Neural progenitor cell (in vitro differentiated cells): ENCODE data around the gene LRRD1. TPM values are rescaled to one million over a fixed set of nuclear protein-coding genes. Genes with fewer than 3 reads are reported as not detected.

Experiments used
- DNase-seq: peaks from one replicate; pipeline ENCODE4 v3.0.0-alpha.2; 2016; ENCODE audit warnings: low spot score
- H2AFZ ChIP-seq: fragments of 200-600 bp; sonication (generic); replicated peaks from 2 replicates; pipeline ENCODE4 v1.6.1; 2016; ENCODE audit warnings: antibody characterized with exemption
- H3F3A ChIP-seq: fragments of 200-600 bp; sonication (generic); 2 replicates; pipeline ENCODE4 v1.6.1; 2016; ENCODE audit warnings: antibody characterized with exemption, low read depth
- H3K27ac ChIP-seq: fragments of 200-600 bp; sonication (generic); 2 replicates; pipeline ENCODE4 v1.5.1; 2016; ENCODE audit warnings: mild to moderate bottlenecking
- H3K27me3 ChIP-seq: fragments of 200-600 bp; sonication (generic); 2 replicates; pipeline ENCODE4 v1.6.1; 2016; ENCODE audit warnings: mild to moderate bottlenecking, moderate library complexity
- H3K36me3 ChIP-seq: fragments of 200-600 bp; sonication (generic); 2 replicates; pipeline ENCODE4 v1.5.1; 2016
- H3K4me1 ChIP-seq: fragments of 200-600 bp; sonication (generic); 2 replicates; pipeline ENCODE4 v1.6.1; 2016; ENCODE audit warnings: mixed run types
- H3K4me2 ChIP-seq: fragments of 200-600 bp; sonication (generic); 2 replicates; pipeline ENCODE4 v1.6.1; 2016
- H3K4me3 ChIP-seq: fragments of 200-600 bp; sonication (generic); 2 replicates; pipeline ENCODE4 v1.5.1; 2016
- H3K79me2 ChIP-seq: fragments of 200-600 bp; sonication (generic); 2 replicates; pipeline ENCODE4 v1.6.1; 2016; ENCODE audit warnings: low read depth
- H3K9ac ChIP-seq: fragments of 200-600 bp; sonication (generic); 2 replicates; pipeline ENCODE4 v1.6.1; 2016
- H3K9me3 ChIP-seq: fragments of 200-600 bp; sonication (generic); 2 replicates; pipeline ENCODE4 v1.5.1; 2016; ENCODE audit warnings: low read depth
- H4K20me1 ChIP-seq: fragments of 200-600 bp; sonication (generic); 2 replicates; pipeline ENCODE4 v1.6.1; 2016; ENCODE audit warnings: low read depth
- H3K27ac Mint-ChIP-seq: 3 replicates; pipeline ENCODE4 v1.8.0; 2021; ENCODE audit warnings: mixed read lengths
- H3K27me3 Mint-ChIP-seq: 2 replicates; pipeline ENCODE4 v1.8.0; 2022; ENCODE audit warnings: low read depth, mild to moderate bottlenecking, inconsistent platforms, moderate library complexity, mixed read lengths; ENCODE audit not compliant: insufficient read depth
- H3K36me3 Mint-ChIP-seq: 3 replicates; pipeline ENCODE4 v1.8.0; 2021; ENCODE audit warnings: mixed read lengths
- H3K4me1 Mint-ChIP-seq: 3 replicates; pipeline ENCODE4 v1.8.0; 2021; ENCODE audit warnings: mixed read lengths
- H3K4me3 Mint-ChIP-seq: 3 replicates; pipeline ENCODE4 v1.8.0; 2021; ENCODE audit warnings: mild to moderate bottlenecking, moderate library complexity, mixed read lengths
- H3K9me3 Mint-ChIP-seq: 3 replicates; pipeline ENCODE4 v1.8.0; 2020; ENCODE audit warnings: mixed read lengths
- CTCF ChIP-seq: fragments of 200-600 bp; sonication (generic); IDR thresholded peaks from 2 replicates; pipeline ENCODE4 v1.5.1; 2017; ENCODE audit warnings: antibody characterized with exemption, mild to moderate bottlenecking
- EZH2 ChIP-seq: fragments of 200-600 bp; sonication (generic); IDR thresholded peaks from 2 replicates; pipeline ENCODE4 v1.6.1; 2017; ENCODE audit warnings: antibody characterized with exemption, mild to moderate bottlenecking, moderate library complexity
- EZH2phosphoT487 ChIP-seq: fragments of 200-600 bp; sonication (generic); IDR thresholded peaks from 2 replicates; pipeline ENCODE4 v1.6.1; 2017; ENCODE audit warnings: antibody characterized with exemption
- total RNA-seq: library from RNA; depleted of rRNA; stranded (reverse); fragments of >200 nt; gene quantifications from 2 replicates; pipeline ENCODE4 v1.2.3, GENCODE V29; 2015; ENCODE audit warnings: low replicate concordance

Gene LRRD1
- total RNA-seq, 1 donor from 2014 or later: not detected

GRCh38 chr7:92133737-92134270 lies 45.1 kb downstream of the LRRD1 start:
- DNase-seq: peak; percentile 92
- H3K36me3 Mint-ChIP-seq: peaks cover 28% of the 10 kb centered on the region
- H3K79me2 ChIP-seq: peaks cover 55% of the 10 kb centered on the region
- peak overlapping the region; percentile 95 for H3K4me3 ChIP-seq
- H3K27me3 Mint-ChIP-seq: peaks cover 11% of the 10 kb centered on the region
- H3K27ac Mint-ChIP-seq: peak overlapping the region; percentile 70
- peaks cover 24% of the 10 kb centered on the region for H3K4me1 ChIP-seq
- H3K27ac ChIP-seq: peak overlapping the region; percentile 96
- H3F3A ChIP-seq: peaks cover 19% of the 10 kb centered on the region
- H3K9me3 ChIP-seq: no peaks in the 10 kb centered on the region
- H3K4me2 ChIP-seq: peak overlapping the region; percentile 81
- peaks cover 5% of the 10 kb centered on the region for H3K9me3 Mint-ChIP-seq
- H4K20me1 ChIP-seq: peaks cover 38% of the 10 kb centered on the region
- peak overlapping the region; percentile 99 for H2AFZ ChIP-seq
- peaks cover 27% of the 10 kb centered on the region for H3K36me3 ChIP-seq
- H3K4me3 Mint-ChIP-seq: peak overlapping the region; percentile 99
- peak overlapping the region; percentile 93 for H3K9ac ChIP-seq
- H3K27me3 ChIP-seq: no peaks in the 10 kb centered on the region
- peaks cover 31% of the 10 kb centered on the region for H3K4me1 Mint-ChIP-seq
- peak; percentile 93 for TF ChIP-seq CTCF
- TF ChIP-seq EZH2phosphoT487: no peak
- no peak for TF ChIP-seq EZH2

GRCh38 chr7:92133133-92133736 lies 45.7 kb downstream of the LRRD1 start:
- Mint-ChIP-seq H3K4me3 (peak overlapping the region; percentile 99), H3K27ac (peak overlapping the region; percentile 70), H3K27me3 (peaks cover 11% of the 10 kb centered on the region), H3K36me3 (peaks cover 30% of the 10 kb centered on the region), H3K4me1 (peaks cover 31% of the 10 kb centered on the region), H3K9me3 (peaks cover 5% of the 10 kb centered on the region)
- no peak for DNase-seq
- H3K4me1 ChIP-seq: peaks cover 24% of the 10 kb centered on the region
- H2AFZ ChIP-seq: peak overlapping the region; percentile 99
- peak overlapping the region; percentile 81 for H3K4me2 ChIP-seq
- H4K20me1 ChIP-seq: peaks cover 38% of the 10 kb centered on the region
- no peaks in the 10 kb centered on the region for H3K27me3 ChIP-seq
- TF ChIP-seq EZH2phosphoT487: no peak
- TF ChIP-seq CTCF: no peak
- TF ChIP-seq EZH2: no peak
- peak overlapping the region; percentile 95 for H3K4me3 ChIP-seq
- no peak overlapping the region for H3K27ac ChIP-seq
- H3K9ac ChIP-seq: peak overlapping the region; percentile 11
- peaks cover 27% of the 10 kb centered on the region for H3K36me3 ChIP-seq
- peaks cover 19% of the 10 kb centered on the region for H3F3A ChIP-seq
- peaks cover 59% of the 10 kb centered on the region for H3K79me2 ChIP-seq
- H3K9me3 ChIP-seq: no peaks in the 10 kb centered on the region

- H2AFZ ChIP-seq: no peak overlapping the region
- TF ChIP-seq EZH2 (no peak), CTCF (no peak), EZH2phosphoT487 (no peak)
- peaks cover 64% of the 10 kb centered on the region for H3K79me2 ChIP-seq
- H3K27me3 ChIP-seq: no peaks in the 10 kb centered on the region
- H3K27ac Mint-ChIP-seq: no peak overlapping the region
- peaks cover 33% of the 10 kb centered on the region for H3K36me3 ChIP-seq
- no peaks in the 10 kb centered on the region for H3K9me3 ChIP-seq
- peak overlapping the region; percentile 81 for H3K4me2 ChIP-seq
- peaks cover 19% of the 10 kb centered on the region for H3F3A ChIP-seq
- peaks cover 11% of the 10 kb centered on the region for H3K27me3 Mint-ChIP-seq
- peak overlapping the region; percentile 66 for H3K4me3 Mint-ChIP-seq
- H3K36me3 Mint-ChIP-seq: peaks cover 36% of the 10 kb centered on the region
- H3K4me1 Mint-ChIP-seq: peaks cover 31% of the 10 kb centered on the region
- H3K4me1 ChIP-seq: peaks cover 24% of the 10 kb centered on the region
- no peak for DNase-seq
- H3K9ac ChIP-seq: no peak overlapping the region
- H3K27ac ChIP-seq: no peak overlapping the region
- H3K9me3 Mint-ChIP-seq: peaks cover 5% of the 10 kb centered on the region
- H4K20me1 ChIP-seq: peaks cover 38% of the 10 kb centered on the region
- H3K4me3 ChIP-seq: peak overlapping the region; percentile 95
Observed at GRCh38 chr7:92131764-92132330, 47.1 kb downstream of the LRRD1 start.
